NCI-H774 (cell line): ENCODE results near the gene FOXA1.

Experiments used
- DNase-seq: peaks from one replicate; lab custom pipeline; 2025; lab: John Stamatoyannopoulos, UW

Gene FOXA1

DNA sequence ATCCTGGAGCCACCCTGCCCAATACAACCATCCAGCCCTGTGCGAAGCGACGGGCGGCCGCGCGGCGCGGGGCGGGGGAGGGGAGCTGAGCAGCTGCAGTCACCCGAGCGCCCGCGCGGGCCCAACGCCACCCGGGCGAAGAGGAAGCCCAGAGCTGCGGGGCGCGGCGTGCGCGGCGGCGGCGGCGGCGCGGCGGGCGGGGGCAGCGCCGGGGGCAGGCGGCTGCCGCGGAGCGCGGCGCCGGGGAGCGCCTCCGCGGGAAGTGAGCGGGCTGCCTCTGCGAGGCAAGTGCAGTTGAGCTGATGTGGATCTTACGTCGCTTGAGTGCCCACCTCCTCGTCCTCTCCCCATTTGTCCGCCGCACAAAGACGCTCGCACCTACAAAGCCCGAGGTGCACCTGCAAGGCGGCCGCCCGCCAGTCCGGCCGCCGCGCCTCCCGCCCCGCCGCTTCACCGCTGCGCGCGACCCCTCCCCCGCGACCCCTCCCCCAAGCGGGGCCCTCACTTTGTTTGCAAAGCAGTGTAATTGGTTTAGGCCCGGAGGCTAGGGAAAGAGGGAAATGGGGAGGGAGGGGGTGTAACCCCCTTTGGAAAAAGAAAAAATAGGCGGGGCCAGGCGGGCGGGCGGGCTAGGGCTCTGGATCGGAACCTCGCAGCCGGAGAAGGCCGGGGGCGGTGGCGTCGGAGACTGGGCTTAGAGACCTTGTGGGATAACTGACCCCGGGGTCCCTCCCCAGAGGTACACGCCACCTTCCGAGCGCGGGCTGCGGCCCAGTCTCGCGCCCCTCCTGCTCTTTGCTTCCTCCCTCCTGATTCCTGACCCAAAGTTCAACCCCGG lies at the start of gene FOXA1, which contains the start of gene TTC6:
Gene FOXA1 (minus strand): TSS at position 279 of the 838 bp plus-strand sequence. CDS start 277 bp downstream, at position 2.
Gene TTC6 (plus strand): TSS at position 659 of the 838 bp plus-strand sequence. CDS start 26,436 bp downstream, outside the sequence.
- peak; percentile 96 for DNase-seq

DNA sequence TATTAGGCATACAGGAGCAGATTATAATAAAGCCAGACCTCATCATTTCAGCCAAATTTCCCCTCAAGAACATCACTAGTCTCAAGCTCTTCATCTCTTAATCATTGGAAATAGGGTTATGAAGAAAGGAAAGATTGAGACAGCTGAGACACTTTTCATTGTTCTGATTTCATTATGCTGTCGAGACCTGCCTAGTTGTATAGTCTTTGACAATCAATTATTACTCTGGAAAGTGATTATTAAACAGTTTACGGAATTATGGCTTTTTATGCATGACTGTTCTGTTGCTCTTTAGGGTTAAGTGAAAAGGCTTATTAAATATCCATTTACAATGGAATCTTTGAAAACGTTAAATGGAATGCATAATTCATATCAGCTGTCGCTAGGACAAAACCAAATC lies 48.7 kb upstream of the FOXA1 start:
- DNase-seq = no peak

DNA sequence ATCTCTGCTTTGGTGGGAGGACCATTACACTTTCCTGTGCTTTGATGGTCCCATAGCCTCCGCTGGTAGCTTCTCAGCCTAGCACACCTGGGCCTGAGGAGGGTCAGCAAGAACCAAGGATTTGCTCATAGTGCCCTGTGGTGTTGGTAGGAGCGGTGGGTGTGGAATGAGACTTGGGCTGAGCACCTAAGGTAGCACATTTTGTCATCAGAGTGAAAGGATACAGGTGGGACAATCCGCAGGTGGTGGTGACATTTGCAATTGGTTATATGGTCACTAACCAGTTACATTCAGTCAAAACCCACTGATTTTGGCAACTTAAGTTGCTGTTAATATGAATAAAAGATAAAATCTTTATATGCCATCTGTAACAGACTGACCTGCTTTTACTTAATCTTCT lies 47.1 kb upstream of the FOXA1 start:
- DNase-seq = no peak

DNA sequence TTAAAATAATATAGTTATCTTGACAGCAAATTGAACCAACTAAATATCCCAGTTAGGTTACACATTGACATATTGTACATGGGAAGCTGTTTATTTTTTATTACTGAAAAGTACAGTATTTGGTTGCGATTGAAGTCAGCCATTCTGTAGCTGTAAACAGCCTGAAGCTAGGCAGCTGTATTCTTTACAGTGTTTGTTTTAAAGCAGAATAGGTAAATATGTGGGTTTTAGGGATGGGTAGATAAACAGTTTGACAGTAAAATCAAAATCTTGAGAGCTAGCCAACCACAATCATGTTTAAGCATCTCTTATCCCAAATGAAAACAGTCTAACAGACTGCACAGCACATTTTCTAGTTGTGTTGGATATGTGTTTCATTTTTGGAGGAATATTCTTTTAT lies 46.1 kb upstream of the FOXA1 start:
- no peak for DNase-seq

DNA sequence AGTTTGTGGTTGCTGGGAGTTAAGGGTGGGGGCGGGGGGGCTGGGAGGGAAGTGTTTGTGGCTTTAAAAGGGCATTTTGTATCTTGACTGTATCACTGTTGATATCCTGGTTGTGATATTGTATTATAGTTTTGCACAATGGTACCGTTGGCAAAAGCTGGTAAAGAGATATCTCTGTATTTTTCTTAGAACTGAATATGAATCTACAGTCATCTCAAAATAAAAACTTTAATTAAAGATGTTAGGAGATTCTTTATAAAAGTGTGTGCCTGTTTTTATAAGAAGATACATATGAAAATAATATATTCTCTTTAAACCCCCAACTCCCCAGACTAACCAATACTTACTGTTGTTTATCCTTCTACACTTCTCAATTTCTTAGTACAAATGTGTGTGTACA lies 43.5 kb upstream of the FOXA1 start:
- DNase-seq = no peak

DNA sequence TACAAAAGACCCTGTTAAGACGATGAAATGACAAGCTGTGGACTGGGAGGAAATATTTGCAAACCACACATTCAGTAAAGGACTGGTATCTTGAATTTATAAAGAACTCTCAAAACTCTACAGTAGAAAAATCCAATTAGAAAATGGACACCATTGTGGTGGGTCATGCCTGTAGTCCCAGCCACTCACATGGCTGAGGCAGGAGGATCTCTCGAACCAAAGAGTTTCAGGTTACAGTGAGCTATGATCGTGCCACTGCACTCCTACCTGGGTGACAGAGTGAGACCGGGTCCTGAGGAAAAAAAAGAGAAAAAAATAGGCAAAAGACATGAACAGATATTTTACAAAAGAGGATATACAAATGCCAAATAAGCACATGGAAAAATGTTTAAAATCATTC lies 42.3 kb upstream of the FOXA1 start:
- no peak for DNase-seq

DNA sequence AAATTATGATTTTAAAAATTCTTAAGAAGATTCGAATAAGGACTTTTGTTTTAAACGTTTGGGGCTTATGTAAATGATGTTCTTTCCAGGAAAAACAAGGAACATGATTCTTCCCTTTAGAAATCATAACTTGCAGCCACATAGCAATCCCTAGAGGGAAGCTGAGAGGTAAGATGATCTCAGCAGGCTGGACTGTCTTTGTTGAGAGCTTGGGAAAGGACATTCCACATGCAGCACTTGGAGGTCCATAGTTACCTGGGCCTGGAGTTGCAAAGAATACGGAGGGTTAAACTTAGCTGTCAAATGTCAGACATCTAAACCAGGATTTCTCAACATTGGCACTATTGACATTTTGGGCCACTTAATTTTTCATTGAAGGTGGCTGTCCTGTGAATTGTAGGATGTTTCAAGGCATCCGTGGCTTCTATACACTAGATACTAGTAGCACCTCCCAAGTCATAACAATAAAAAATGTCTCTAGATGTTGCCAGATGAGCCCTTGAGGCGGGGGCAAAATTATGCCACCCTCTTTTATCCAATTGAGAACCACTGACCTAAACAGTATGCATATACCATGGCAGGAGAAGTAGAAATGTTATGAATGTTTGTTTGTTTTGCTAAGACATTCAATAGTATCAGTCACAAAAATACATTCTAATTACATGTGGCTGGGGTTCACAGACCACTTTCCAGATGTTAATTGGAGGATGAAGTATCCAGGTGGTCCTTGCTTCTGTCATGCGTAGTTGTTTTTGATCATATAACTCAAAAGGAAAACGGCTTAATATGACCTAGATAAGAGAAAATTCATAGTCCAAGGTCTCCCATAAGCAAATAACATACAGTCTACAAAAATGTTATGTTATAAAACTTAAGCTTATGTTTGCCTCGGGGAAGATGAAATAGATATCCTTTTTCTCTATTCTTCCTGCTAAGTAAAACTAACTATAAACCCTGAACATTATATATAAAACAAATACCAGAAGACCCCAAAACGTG lies 30.8 kb upstream of the FOXA1 start:
- no peak for DNase-seq

DNA sequence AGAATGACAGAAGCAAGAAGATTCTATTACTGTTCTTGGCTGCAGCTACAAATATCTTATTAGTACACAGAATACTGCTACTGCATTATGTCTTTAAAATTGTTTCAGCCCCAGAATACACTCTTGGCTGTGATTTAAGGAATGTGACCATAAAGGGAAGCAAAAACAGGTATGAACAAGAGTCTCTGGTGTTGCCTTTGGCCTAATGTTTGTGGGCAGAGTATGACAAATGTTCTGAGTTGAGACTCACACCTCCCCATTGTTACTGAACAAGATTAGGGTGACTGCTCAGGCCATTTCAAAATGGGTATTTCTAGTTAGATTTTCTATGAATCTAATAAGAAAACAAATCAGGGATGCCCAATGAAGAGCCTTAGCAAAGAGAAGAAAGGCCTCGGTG lies 28.9 kb upstream of the FOXA1 start:
- no peak for DNase-seq

DNA sequence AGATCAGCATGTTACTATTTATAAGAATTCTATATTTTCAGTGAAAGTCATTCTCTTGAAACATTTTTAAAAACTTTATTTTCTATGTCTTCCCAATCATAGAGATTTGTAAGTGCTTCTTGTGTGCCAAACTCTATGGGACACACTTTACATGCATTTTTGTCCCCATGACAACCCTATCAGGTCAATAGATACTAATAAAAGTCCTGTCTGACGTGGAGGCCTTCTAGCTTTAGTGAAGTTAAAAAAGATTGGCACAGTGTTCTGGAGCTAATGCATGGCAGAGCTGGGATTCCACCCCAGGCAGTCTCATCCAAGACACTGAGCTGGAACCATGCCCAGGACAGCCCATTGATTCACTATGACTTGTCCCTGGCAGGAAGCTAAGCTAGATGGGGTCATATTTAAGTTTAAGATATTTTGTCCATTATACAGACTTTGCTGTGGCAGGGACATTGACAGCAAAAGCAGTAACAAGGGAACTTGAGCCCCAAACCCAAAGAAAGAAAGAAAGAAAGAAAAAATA lies 28.4 kb upstream of the FOXA1 start:
- no peak for DNase-seq

DNA sequence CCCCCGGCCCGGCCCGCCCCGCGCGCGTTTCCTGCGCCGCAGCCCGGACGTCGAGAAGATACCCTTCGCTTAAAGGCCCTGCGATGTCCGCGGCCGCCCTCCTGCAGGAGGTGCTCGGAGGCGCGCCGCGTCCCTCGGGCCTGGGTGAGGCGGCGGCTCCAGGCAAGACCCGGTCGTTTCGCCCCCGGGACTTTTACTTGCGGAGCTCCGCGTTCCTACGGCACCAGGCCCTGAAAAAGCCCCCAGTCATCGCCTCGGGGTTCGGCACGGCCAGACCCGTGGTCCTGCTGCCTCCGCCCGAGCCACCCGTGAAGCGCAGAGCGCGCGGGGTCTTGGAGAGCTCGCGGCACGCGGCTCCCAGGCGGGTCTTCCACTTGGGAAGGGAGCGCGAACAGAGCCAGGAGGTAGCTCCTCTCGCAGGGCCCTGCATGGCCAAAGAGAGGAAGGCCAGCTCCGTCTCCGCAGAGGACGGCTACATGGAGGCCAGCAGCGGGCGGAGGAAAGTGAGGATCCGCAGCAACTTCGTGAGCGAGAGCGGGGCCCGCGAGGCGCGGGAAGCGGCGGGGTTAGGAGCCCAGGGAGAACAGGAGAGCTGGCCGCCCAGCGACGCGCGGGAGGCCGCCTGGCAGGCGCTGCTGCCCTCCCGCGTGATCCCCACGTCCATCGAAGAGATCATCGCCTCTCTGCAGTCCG lies 27.3 kb upstream of the FOXA1 start:
- no peak for DNase-seq

DNA sequence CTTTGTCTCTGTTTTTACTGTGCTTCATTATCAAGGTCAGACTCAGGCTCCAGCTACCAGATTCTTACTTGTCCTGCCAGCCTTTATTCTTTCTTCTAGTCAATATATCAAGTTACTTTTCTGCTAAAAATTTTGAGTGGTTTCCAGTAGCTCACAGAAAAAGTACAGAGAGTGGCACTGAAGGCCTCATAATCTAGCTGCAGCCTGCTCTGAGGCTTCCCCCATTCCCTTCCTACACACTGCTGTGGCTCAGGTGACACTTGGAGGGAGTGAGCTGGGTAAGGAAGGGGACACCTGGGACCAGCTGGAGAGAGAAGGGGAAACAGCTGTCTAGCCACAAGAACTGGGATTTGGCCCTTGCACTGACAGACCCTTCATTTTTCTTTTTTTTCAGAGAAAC lies 25.8 kb upstream of the FOXA1 start:
- DNase-seq = no peak

DNA sequence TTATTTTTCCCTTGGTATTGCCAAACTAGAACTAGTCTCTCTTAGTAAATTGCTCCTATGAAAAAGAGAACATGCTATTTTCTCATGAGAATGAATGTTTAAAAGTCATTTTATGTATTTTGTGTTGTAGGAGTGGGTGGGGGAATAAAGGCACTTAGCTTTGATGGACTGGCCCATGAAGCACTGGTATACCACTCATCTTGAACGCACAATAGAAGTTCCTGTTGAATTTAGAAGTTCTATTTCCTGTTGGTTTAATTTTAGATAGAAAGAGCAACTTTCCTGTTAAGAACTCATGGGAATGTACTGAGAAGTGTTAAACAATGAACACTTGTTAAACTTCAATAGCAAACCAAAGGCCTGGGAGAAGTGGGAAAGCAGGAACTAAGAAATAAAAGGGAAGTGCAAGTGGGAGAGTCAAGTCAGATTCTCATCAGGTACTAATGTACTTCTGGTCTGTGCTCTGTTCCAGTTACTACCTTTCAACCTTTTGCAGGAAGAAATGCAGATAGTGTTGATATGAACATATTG lies 23.5 kb upstream of the FOXA1 start:
- DNase-seq = no peak

DNA sequence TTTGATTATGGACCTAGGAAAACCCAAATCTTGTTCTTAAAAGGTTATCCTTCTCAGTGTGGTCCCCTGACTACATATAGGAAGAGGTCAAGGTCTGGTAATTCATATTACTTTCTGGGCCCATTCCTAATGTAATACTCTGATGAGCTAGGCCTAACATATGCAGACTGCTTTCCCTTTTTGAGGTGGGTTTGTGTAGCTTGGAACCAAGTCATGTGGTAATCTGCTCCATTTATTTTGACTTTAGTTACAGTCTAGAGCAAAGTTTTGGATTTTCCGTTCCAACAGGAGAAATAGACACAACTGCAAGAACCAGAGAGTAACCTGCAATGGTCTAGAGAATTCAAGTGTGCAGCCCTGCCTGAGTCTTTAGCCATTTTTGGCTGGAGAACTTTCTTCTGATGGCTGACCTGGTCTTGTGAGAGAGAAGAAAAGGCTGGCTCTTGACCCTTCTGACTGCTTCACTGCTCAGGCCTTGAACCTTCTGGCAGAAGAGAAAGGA lies 22.9 kb upstream of the FOXA1 start:
- DNase-seq = no peak

DNA sequence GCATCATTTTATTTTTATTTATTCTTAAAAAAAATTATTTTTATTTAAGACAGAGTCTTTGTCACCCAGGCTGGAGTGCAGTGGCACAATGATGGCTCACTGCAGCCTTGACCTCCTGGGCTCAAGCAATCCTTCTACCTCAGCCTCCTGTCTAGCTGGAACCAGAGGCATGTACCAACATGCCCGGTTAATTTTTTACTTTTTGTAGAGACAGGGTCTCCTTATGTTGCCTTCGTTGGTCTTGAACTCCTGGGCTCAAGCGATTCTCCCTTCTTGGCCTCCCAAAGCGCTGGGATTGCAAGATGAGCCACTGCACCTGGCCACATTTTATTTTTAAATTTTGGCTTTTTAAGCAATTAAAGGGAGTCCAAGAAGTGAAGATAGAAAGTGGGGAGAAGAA lies 21.8 kb upstream of the FOXA1 start:
- DNase-seq = no peak

DNA sequence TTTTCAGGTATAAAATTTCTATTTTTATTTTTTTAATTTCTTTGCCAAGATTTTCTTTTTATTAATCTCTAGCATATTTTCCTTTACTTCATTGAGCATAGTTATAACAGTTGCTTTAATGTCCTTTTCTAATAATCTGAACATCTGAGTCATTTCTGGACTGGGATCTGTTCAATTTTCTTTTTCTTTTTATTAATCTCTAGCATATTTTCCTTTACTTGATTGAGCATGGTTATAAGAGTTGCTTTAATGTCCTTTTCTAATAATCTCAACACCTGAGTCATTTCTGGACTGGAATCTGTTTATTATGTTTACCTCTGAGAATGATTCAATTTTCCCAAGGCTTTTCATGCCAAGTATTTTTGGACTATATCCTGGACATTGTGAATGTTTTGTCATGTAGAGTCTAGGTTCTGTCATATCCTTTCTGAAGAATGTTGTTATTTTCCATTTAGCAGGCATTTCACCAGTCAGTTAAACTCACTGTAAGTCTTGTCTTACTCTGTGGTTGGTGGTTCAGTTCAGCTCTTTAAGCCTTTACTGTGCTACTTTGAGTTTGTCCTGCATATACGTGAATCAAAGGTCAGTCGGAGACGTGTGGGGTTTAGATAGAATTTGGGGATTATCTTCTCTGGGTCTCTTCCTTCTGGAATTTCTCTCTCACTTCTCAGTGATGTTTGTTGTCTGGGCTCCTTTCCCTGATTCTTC lies 20.7 kb upstream of the FOXA1 start:
- DNase-seq = no peak

DNA sequence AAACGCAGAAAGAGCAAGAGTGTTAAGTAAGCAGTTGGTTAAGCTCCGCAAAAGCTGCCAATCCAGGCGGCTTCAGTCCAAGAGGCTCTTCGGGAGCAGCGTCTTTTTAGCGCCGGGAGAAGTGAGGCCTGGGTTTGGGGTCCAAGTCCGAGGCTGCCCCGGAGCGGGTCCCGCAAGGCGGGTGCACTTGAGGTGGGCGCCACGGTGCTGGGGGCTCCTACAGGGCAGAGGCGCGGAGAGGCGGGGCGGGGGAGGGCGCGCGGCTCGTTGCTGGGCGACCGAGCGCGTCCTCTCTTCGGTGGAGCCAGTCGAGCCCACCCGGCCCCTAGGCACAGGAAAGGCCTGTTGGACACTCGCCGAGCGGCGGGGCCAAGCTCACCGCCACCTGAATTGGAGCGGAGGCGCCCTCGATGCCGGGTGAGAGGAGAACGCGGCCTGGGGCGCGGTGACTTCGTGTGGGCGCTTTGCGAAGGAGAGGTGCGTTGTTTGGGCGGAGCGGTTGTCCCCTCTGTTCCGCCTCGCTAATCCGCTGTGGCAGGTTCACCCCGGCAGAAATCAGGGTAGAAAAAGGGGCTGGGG lies 16.0 kb upstream of the FOXA1 start:
- DNase-seq = no peak

DNA sequence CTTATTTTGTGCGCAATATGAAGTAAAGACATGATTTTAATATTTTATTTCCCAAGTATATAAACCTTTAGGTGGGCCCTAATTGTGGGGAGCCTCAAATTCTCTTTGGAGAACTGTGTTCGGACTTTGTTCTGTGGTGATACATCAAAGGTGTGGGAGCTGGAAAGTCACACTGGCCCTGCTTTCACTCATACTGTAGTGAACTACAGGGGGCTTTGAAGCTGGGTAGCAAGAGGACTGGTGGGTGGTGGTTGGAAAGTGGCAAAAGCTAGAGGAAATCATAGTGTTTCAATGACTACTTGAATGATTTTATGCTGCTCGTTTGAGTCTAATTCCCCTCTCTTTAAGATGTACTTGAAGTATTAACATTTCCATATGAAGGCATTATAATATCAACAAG lies 13.6 kb upstream of the FOXA1 start:
- no peak for DNase-seq

DNA sequence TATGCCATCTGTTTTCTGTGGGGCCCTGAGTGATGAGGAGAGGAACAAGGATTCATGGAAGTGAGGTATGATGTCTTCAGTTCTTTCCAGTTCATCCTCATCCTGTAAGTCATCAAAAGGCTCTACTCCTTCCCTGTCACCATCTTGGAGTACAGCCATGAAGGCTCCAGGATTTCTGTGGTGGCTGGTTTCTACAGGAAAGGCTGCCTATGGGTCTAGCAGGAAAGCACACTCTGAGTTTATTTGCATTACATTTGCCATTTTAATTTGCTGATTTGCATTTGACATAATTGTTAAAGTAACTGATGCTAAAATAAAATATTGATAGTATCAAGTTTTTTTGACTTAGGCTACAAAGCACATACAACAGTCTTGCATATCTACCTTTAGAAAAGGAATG lies 11.6 kb upstream of the FOXA1 start:
- DNase-seq = no peak

DNA sequence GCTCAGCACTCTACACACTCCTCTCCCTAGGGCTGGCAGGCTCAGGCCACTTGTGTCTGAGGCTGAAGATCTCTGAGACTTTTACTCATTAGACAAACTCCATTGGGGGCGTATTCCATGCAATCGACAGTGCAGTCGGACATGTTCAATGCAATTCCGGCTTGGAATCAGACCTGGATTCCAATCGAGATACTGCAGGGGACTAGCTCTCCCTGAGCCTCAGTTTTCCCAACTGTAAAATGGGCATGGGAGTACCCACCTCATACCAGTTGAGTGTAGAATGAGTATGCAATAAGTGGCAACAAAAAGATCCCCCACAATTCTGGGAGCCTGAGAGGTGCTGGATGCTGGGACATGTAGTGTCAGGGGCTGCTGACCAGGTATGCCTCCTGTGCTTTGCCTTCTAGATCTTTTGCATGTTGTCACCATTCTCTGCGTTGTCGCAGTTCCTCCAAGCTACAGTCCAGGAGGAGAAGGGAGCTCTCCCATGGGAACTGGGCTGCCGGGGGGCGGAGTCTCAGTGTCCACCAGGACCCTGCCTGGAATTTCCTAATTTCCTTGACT lies 8.7 kb upstream of the FOXA1 start:
- DNase-seq = no peak
